ENCODE results near the gene NHERF1.

Gene NHERF1

DNA sequence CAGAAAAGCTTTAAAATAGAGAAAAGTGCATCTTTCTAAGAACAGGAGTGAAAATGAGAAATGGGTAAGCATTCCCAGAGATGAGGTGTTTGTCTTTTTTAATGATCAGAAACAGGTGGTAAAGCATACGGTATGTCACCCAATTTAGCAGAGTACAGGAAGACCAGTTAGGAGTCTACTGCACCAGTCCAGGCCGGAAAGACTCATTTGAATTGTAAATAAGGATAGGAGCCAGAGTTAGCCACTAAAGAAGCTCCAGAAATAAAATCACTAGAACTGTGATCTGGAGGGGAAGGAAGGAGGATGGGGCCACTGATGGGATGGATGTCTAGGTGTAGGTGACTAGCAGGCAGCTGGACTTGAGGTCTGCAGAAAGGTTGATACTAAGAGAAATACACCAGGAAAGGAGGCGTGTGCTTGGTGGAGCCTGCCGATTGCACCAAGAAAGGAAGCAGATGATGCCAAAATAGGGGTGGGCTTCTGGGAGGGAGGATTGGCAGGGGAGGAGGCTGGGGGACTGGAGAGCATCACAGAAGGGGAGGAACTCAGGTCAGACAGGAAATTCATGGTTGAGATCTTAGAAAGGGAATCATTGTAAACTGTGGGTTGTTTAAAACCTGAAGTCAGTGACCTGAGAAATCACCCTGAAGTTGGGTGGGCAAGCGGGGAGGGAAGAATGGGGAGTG is 35.8 kb downstream of the NHERF1 start:
- no peak for DNase-seq (ENCODE audit: low read depth)

- peak; percentile 28 for DNase-seq (ENCODE audit: low read depth)
Measured at GRCh38 chr17:74785096-74785980, 36.9 kb downstream of the NHERF1 start.

GRCh38 chr17:74785981-74786360 is 37.5 kb downstream of the NHERF1 start:
- no peak for DNase-seq (ENCODE audit: low read depth)

- DNase-seq (ENCODE audit: low read depth), result no peak
Measured at GRCh38 chr17:74786431-74787055, 38.1 kb downstream of the NHERF1 start.

DNA sequence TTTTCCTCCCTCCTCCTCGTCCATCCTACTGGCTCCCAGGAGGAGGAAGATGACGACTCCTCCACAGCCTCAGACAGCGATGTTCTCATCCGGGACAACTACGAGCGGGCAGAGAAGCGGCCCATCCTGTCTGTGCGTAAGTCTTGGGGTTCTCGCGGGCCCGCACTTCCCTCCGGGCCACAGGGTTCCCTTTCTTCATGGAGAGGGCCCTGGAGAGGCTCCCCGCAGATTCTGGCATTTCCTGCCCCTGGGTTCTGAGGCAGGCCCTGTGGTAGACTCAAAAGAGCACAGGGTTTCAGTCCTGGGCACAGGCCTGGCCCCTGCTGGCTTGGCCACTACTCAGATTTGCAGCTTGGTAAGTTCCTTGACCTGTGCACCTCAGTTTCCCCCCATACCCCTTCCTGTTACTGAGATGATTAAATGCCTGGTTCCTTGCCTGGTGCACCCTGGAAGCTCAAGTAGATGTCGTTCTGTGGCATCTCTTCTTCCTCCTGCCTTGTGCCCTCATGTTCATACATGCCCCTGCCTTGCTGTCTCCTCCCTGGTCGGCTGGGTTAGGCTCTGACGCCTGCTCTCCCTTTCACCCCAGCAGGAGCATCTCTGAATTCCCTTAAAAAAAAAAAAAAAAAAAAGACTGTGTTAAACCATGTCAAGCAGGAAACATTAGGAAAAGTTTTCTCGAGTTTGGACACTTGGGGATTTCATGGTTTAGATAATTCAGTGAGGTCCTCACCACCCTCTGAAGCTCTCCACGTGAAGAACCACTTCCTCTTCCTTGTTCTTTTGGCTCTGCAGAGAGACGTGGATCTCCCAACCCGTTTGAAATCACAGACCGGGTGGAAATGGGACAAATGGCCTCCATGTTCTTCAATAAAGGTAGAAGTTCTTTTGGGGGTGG is 42.0 kb downstream of the NHERF1 start:
- DNase-seq (ENCODE audit: low read depth), result no peak

- no peak for DNase-seq (ENCODE audit: low read depth)
Measured at GRCh38 chr17:74792586-74793105, 44.2 kb downstream of the NHERF1 start.

DNA sequence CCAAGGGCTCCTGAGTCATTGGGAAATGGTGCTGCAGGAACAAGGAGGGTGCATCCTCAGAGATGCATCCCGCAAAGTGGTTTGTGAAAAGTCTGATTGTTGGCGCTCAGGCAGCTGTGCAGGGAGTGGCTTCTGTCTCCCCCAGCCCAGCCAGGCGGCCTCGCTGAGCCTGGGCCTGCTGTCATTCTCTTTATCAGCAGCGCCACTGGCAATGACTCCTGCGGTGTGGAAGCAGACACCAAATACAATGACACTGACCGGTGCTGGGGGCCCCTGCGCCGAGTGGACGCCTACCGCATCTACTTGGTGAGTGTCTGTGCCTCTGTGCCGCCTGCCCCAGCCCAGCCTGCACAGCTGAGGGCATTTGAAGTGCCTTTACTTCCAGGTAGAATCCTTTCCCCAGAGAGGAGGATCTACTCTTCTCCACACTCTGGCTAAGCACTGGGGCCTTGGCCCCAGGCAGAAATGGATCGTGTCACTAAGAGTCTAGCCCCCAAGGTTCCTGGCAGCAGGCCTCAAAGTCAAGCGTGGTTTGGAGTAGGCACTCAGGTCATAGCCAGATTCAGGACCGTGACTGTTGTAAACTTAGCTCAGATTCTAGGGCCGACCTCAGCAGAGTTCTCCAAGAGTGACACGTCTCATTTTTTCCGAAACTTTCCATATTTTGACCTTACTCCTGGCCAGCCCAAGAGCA is 47.0 kb downstream of the NHERF1 start:
- no peak for DNase-seq (ENCODE audit: low read depth)

- no peak for DNase-seq (ENCODE audit: low read depth)
Measured at GRCh38 chr17:74796211-74796610, 47.8 kb downstream of the NHERF1 start.

DNA sequence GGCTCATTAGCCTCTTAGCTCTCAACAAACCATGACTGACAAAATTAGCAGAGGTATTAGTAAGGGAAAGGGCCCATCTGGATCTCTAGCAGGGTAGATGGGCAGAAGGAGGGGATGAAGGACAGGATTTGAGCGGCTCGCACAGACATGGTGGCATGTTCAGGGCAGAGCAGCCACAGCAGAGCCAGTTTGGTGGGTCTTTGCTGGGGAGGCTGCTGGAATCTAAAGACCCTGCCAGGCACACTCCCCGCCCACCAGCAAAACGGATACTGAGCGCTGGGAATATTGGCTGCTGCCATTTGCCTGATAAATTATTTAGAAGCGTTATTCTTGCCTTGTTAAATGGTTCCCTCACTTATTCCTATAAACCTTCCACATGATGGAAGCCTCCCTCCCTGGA is 48.4 kb downstream of the NHERF1 start:
- DNase-seq (ENCODE audit: low read depth), result no peak

GRCh38 chr17:74797824-74798223 is 49.4 kb downstream of the NHERF1 start:
- DNase-seq (ENCODE audit: low read depth), result no peak

GRCh38 chr17:74798239-74798707 is 49.8 kb downstream of the NHERF1 start:
- no peak for DNase-seq (ENCODE audit: low read depth)

- DNase-seq (ENCODE audit: low read depth), result no peak
Measured at GRCh38 chr17:74799097-74799496, 50.7 kb downstream of the NHERF1 start.

- DNase-seq (ENCODE audit: low read depth), result no peak
Measured at GRCh38 chr17:74800531-74800930, 52.1 kb downstream of the NHERF1 start.

DNA sequence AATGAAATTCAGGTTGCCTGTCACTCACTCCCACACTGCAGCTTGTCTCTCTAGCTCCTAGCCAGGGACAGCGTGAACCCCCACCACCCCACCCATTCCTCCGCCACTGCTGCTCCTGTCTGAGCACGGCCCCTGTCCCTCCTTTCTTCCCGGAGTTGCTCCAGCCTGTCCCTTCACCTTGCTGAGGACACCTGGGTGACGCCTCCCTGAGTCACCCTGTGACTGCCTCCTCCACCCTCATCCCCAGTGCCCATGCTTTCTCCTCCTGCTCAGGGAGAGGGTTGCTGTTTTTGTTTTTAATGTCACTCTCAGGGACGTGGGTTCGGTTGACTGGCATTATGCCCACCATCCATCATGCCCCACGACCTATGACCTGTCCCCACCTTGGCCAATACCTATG is 53.5 kb downstream of the NHERF1 start:
- DNase-seq (ENCODE audit: low read depth), result no peak

DNA sequence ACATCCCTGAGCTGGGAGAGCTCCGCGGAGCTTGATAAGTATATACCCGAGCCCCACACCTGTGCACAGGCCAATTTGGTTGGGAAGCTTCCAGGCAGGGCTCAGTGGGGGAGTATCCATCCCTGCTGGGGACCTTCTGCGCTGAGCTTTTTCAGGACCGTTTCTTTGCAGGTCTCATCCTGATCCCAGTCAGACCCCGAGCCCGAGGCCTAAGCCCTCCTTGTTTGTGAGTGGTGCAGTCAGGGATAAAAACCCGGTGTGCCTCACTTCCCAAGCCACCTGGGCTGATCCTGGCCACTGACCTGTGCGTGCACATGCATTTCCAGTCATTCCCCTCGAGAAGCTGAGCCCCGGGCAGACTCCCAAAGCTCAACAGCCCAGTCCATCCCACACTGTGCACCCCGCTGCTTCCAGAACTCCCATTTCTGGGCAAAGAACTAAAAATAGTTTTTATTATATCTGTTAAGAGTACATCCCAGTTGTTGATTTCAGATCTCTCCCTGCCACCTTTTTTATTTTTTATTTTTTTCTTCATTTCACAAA is 55.0 kb downstream of the NHERF1 start:
- no peak for DNase-seq (ENCODE audit: low read depth)

GRCh38 chr17:74803971-74804370 is 55.5 kb downstream of the NHERF1 start:
- DNase-seq (ENCODE audit: low read depth), result no peak

GRCh38 chr17:74804683-74805082 is 56.3 kb downstream of the NHERF1 start:
- no peak for DNase-seq (ENCODE audit: low read depth)

DNA sequence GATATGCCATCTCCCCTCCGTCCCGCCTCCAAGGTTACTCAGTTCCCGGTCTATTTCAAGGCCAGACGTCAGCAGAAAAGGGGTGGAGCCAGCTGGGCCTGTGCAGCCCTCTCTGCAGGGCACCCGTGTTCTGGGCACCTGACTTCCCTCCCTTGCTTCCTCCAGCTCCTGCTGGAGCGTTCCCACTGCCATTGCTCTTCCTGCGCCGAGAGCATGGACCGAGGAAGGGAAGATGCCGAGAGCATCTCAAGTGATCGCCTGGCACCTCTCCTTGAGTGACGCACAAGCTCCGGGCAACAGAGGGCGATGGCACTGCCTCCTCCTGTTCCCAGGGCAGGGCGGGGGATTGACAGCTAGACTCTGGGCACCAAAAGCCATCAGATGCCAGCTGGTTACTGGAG is 57.2 kb downstream of the NHERF1 start:
- DNase-seq (ENCODE audit: low read depth), result no peak

GRCh38 chr17:74806334-74806733 is 57.9 kb downstream of the NHERF1 start:
- no peak for DNase-seq (ENCODE audit: low read depth)

DNA sequence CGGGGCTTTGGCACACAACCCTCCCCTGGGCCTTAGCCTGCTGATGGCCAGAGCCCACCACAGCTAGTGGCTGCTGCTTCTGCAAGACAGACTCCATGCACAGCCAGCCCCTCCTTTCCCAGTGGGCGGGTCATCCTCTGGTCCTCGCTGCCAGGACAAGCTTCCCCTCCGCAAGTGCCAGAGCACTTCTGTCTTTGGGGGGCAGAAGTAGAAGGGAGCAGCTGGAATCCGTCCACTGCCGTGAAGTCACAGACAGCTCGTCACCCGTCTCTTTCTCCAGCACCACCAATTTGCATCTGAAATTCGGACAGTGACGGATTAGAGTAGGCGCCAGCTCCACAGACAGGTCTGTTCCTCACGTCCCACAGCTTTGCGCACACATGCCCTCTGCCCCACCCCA is 59.0 kb downstream of the NHERF1 start:
- no peak for DNase-seq (ENCODE audit: low read depth)

GRCh38 chr17:74807925-74808324 is 59.5 kb downstream of the NHERF1 start:
- no peak for DNase-seq (ENCODE audit: low read depth)

Measured in activated T-cell treated with anti-CD3 and anti-CD28 coated beads for 24 hours (primary cell).